NOMO-1 treated with DMSO at 0.1 percent for 48 hours (cell line): ENCODE measurements around the gene MIEF1.
A peak's percentile ranks its signal among the peaks of the same experiment; 100 is the strongest.

ENCODE experiments used
- DNase-seq: peaks from one replicate; lab custom pipeline; 2025; ENCODE audit not compliant: unreplicated experiment; lab: John Stamatoyannopoulos, UW

The MIEF1 gene

GRCh38 chr22:39528080-39528661, 26.1 kb downstream of the MIEF1 start:
- DNase-seq, result no peak

GRCh38 chr22:39528681-39529486, 26.8 kb downstream of the MIEF1 start:
- peak; percentile 85 for DNase-seq

- DNase-seq, result no peak
These were observed 27.4 kb downstream of the MIEF1 start for GRCh38 chr22:39529487-39529851.

GRCh38 chr22:39530116-39530515, 28.0 kb downstream of the MIEF1 start:
- no peak for DNase-seq

GRCh38 chr22:39530692-39531331, 28.7 kb downstream of the MIEF1 start:
- DNase-seq, result peak; percentile 65

GRCh38 chr22:39532215-39533073, 30.4 kb downstream of the MIEF1 start, which contains the start of gene RPS19BP1:
RPS19BP1 (minus strand) TSS chr22:39532748; CDS start chr22:39532738, 10 bp downstream.
- DNase-seq, result peak; percentile 100

GRCh38 chr22:39534092-39534506, 32.0 kb downstream of the MIEF1 start:
- DNase-seq, result no peak

GRCh38 chr22:39534591-39535356, 32.7 kb downstream of the MIEF1 start:
- peak; percentile 35 for DNase-seq

GRCh38 chr22:39535357-39535725, 33.3 kb downstream of the MIEF1 start:
- DNase-seq, result no peak

- DNase-seq, result no peak
These were observed 33.9 kb downstream of the MIEF1 start for GRCh38 chr22:39535831-39536449.

- DNase-seq, result no peak
These were observed 34.6 kb downstream of the MIEF1 start for GRCh38 chr22:39536711-39537110.

- no peak for DNase-seq
These were observed 35.9 kb downstream of the MIEF1 start for GRCh38 chr22:39537975-39538374.

GRCh38 chr22:39543095-39543494, 41.0 kb downstream of the MIEF1 start:
- DNase-seq, result no peak

- peak; percentile 39 for DNase-seq
These were observed 43.6 kb downstream of the MIEF1 start for GRCh38 chr22:39545386-39546365.

- no peak for DNase-seq
These were observed 44.9 kb downstream of the MIEF1 start for GRCh38 chr22:39546889-39547586.

GRCh38 chr22:39547587-39547947, 45.5 kb downstream of the MIEF1 start:
- no peak for DNase-seq

- no peak for DNase-seq
These were observed 51.3 kb downstream of the MIEF1 start for GRCh38 chr22:39553429-39553828.

GRCh38 chr22:39554151-39554550, 52.1 kb downstream of the MIEF1 start:
- DNase-seq, result no peak
